ENCODE results near the gene KIN. TPM values are rescaled to one million over a fixed set of nuclear protein-coding genes. Genes with fewer than 3 reads are reported as not detected.
"Not testable (repeated sequence)": the region's sequence is repeated elsewhere in the genome, so short reads cannot be mapped to it uniquely, and the experiment has no call there.

KIN gene
- total and polyA plus RNA-seq, 2 experiments from 2014 or later, result 8.5 to 31.7 TPM

DNA sequence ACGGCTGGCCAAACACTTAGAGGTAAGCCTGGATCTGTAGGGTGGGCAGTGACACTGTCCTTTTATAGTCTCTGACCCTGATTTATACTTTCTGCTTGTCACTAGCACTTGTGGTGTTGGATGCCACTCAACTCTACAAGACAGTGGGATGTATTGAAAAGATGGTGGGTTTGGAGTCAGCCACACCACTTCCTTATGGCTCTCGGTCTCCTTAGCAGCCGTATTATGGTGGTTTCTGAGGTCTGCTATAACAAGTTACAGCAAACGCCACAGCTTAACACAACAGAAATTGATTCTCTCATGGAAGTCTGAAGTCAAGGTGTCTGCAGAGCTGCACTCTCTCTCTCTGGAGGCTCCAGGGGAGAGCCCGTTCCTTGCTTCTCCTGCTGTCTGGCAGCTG lies 70.0 kb downstream of the KIN start (continued):
- TF ChIP-seq, protein P1, sequence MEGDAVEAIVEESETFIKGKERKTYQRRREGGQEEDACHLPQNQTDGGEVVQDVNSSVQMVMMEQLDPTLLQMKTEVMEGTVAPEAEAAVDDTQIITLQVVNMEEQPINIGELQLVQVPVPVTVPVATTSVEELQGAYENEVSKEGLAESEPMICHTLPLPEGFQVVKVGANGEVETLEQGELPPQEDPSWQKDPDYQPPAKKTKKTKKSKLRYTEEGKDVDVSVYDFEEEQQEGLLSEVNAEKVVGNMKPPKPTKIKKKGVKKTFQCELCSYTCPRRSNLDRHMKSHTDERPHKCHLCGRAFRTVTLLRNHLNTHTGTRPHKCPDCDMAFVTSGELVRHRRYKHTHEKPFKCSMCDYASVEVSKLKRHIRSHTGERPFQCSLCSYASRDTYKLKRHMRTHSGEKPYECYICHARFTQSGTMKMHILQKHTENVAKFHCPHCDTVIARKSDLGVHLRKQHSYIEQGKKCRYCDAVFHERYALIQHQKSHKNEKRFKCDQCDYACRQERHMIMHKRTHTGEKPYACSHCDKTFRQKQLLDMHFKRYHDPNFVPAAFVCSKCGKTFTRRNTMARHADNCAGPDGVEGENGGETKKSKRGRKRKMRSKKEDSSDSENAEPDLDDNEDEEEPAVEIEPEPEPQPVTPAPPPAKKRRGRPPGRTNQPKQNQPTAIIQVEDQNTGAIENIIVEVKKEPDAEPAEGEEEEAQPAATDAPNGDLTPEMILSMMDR (conservative IDR thresholded peaks at IDR 0.05; ENCODE audit: low read depth in 2 of 2), result no peak
- TF ChIP-seq EZH2 (IDR thresholded peaks at IDR 0.05; ENCODE audit: low read depth, unreplicated experiment) (no peak), EZH2phosphoT487 (IDR thresholded peaks at IDR 0.05; ENCODE audit: unreplicated experiment) (no peak), STAT1 (IDR thresholded peaks at IDR 0.05; ENCODE audit: unreplicated experiment) (no peak), NANOG (IDR thresholded peaks at IDR 0.05; ENCODE audit: borderline replicate concordance) (no peak), POLR2AphosphoS5 (IDR thresholded peaks at IDR 0.05; ENCODE audit: low read depth) (no peak)

DNA sequence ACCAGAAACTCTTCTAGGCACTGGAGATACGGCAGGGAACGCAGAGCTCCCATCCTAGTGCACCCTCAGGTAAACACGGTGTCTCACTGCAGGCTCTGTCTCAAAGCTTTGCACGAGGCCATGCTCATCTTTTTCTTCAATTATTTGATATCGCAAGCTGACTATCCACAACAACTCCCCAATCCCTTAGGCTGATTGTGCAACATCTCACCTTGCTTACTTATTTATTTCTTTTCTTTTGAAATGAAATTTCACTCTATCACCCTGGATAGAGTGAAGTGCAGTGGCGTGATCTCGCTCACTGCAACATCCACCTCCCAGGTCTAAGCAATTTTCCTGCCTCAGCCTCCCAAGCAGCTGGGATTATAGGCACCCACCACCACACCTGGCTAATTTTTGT lies 72.3 kb downstream of the KIN start:
- Histone ChIP-seq H3K4me3 (no peak overlapping the region), H3K79me2 (replicated peaks; ENCODE audit: insufficient read depth) (no peaks in the 10 kb centered on the region), H3K27ac (ENCODE audit: low read depth) (no peak overlapping the region), H4K20me1 (replicated peaks; ENCODE audit: insufficient read depth) (no peaks in the 10 kb centered on the region), H3F3A (replicated peaks; ENCODE audit: low read depth) (no peaks in the 10 kb centered on the region), H3K36me3 (ENCODE audit: insufficient read depth) (no peaks in the 10 kb centered on the region), H3K9me2 (ENCODE audit: insufficient read depth) (no peaks in the 10 kb centered on the region), H2AFZ (no peak overlapping the region), H3K27me3 (ENCODE audit: insufficient read depth) (no peaks in the 10 kb centered on the region), H3K4me2 (no peak overlapping the region), H3K4me1 (ENCODE audit: insufficient read depth) (no peaks in the 10 kb centered on the region)
- H3K4me1 Mint-ChIP-seq, result peaks cover 3% of the 10 kb centered on the region; the same call in 1 of the 3 replicates
- H3K4me3 Mint-ChIP-seq, result no peak overlapping the region
- DNase-seq (ENCODE audit: low spot score), result no peak
- no peak for TF ChIP-seq EZH2 (IDR thresholded peaks at IDR 0.05; ENCODE audit: low read depth, unreplicated experiment)
- TF ChIP-seq, protein P1 (conservative IDR thresholded peaks at IDR 0.05; ENCODE audit: low read depth in 2 of 2), result no peak
- ATAC-seq, result no peak
- H3K36me3 Mint-ChIP-seq (ENCODE audit: low read depth), result no peaks in the 10 kb centered on the region
- H3K27me3 Mint-ChIP-seq (ENCODE audit: insufficient read depth, low read depth, poor library complexity), result no peaks in the 10 kb centered on the region
- H3K27ac Mint-ChIP-seq, result no peak overlapping the region
- H3K9me3 Mint-ChIP-seq, result no peaks in the 10 kb centered on the region

DNA sequence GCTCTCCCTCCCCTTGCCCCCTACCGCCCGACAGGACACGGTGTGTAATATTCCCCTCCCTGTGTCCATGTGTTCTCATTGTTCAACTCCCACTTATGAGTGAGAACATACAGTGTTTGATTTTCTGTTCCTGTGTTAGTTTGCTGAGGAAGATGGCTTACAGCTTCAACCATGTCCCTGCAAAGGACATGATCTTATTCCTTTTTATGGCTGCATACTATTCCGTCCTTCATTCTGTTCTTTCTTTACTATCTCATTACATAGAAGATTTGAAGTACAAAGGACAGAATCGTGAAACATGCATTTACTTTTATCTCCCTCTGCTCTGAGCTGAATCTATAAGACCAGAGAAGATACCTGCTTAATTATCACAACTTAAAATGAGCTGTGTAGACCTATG lies 76.7 kb downstream of the KIN start:
- H3F3A ChIP-seq (replicated peaks; ENCODE audit: low read depth); H3K27me3 Mint-ChIP-seq (ENCODE audit: insufficient read depth, low read depth, poor library complexity); H3K79me2 ChIP-seq (replicated peaks; ENCODE audit: insufficient read depth); H3K27ac ChIP-seq (ENCODE audit: low read depth); ATAC-seq; H3K4me1 Mint-ChIP-seq; H3K4me3 Mint-ChIP-seq; H3K36me3 Mint-ChIP-seq (ENCODE audit: low read depth); H3K27me3 ChIP-seq (ENCODE audit: insufficient read depth); H4K20me1 ChIP-seq (replicated peaks; ENCODE audit: insufficient read depth); H3K9me3 Mint-ChIP-seq; H3K27ac Mint-ChIP-seq; H3K4me2 ChIP-seq; H3K4me3 ChIP-seq; H3K4me1 ChIP-seq (ENCODE audit: insufficient read depth); DNase-seq (ENCODE audit: low spot score); H2AFZ ChIP-seq; H3K9me2 ChIP-seq (ENCODE audit: insufficient read depth); H3K36me3 ChIP-seq (ENCODE audit: insufficient read depth): not testable (repeated sequence)

Data from GM23338 (cell line).